ENCODE results near the gene WDR90. TPM values are rescaled to one million over a fixed set of nuclear protein-coding genes. Genes with fewer than 3 reads are reported as not detected.

WDR90 gene
- total and polyA plus RNA-seq, 2 of the 13 experiments (the other 11 are each of a cell fraction or from before 2014, with no cell fraction given), result 14.9 to 28.9 TPM

GRCh38 chr16:648071-648780 is 939 bp upstream of the WDR90 start (continued):
- TF ChIP-seq AFF4 (CRISPR knock-in tag; IDR thresholded peaks at IDR 0.05), result no peak
- no peak for TF ChIP-seq ZNF337 (CRISPR knock-in tag; IDR thresholded peaks at IDR 0.05; ENCODE audit: borderline replicate concordance, low read depth)
- peak; percentile 42 to 79; a peak in 2 of 4 replicates for TF ChIP-seq HMGXB4 (CRISPR knock-in tag; IDR thresholded peaks at IDR 0.05; ENCODE audit: borderline replicate concordance in 1 of 2, low read depth in 1 of 2)
- 0 out of 2 replicates have a peak, but pooled peaks have one; percentile 39 for TF ChIP-seq ZMYM4 (CRISPR knock-in tag; IDR thresholded peaks at IDR 0.05)
- TF ChIP-seq DBP (CRISPR knock-in tag; IDR thresholded peaks at IDR 0.05; ENCODE audit: not compliant biosample characterization), result no peak
- TF ChIP-seq ZNF274 (CRISPR knock-in tag; IDR thresholded peaks at IDR 0.05), result no peak
- peak; percentile 68 for TF ChIP-seq RAD21 (CRISPR knock-in tag; IDR thresholded peaks at IDR 0.05)
- no peak; the same call in 1 of the 2 replicates for TF ChIP-seq NR2F6 (IDR thresholded peaks at IDR 0.05)
- peak; percentile 60; the same call in 1 of the 2 replicates for TF ChIP-seq NR2F6 (CRISPR knock-in tag; IDR thresholded peaks at IDR 0.05)
- TF ChIP-seq ZNF775 (CRISPR knock-in tag; IDR thresholded peaks at IDR 0.05; ENCODE audit: borderline replicate concordance), result no peak
- no peak for TF ChIP-seq BCL6 (CRISPR knock-in tag; IDR thresholded peaks at IDR 0.05)
- no peak for TF ChIP-seq ZNF781 (CRISPR knock-in tag; IDR thresholded peaks at IDR 0.05; ENCODE audit: borderline replicate concordance, not compliant biosample characterization)
- TF ChIP-seq, protein P1, sequence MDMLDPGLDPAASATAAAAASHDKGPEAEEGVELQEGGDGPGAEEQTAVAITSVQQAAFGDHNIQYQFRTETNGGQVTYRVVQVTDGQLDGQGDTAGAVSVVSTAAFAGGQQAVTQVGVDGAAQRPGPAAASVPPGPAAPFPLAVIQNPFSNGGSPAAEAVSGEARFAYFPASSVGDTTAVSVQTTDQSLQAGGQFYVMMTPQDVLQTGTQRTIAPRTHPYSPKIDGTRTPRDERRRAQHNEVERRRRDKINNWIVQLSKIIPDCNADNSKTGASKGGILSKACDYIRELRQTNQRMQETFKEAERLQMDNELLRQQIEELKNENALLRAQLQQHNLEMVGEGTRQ (IDR thresholded peaks at IDR 0.05; ENCODE audit: low read depth, low read length), result no peak
- TF ChIP-seq, protein P1 (CRISPR knock-in tag; IDR thresholded peaks at IDR 0.05; ENCODE audit: borderline replicate concordance), result no peak
- 0 out of 2 replicates have a peak, but pooled peaks have one; percentile 20 for TF ChIP-seq THRA (CRISPR knock-in tag; IDR thresholded peaks at IDR 0.05; ENCODE audit: borderline replicate concordance)
- TF ChIP-seq HDAC1 (CRISPR knock-in tag; IDR thresholded peaks at IDR 0.05), result peak; percentile 68
- no peak for TF ChIP-seq ATF4 (CRISPR knock-in tag; IDR thresholded peaks at IDR 0.05)
